ENCODE data around the gene CX3CR1. TPM values are rescaled to one million over a fixed set of nuclear protein-coding genes. Genes with fewer than 3 reads are reported as not detected.
A peak's percentile ranks its signal among the peaks of the same experiment; 100 is the strongest.

Gene CX3CR1
- total and polyA plus RNA-seq, 9 of the 15 experiments (the other 6 are each of a cell fraction or from before 2014, with no cell fraction given) = 0.03 to 0.21 TPM; not detected in 7

DNA sequence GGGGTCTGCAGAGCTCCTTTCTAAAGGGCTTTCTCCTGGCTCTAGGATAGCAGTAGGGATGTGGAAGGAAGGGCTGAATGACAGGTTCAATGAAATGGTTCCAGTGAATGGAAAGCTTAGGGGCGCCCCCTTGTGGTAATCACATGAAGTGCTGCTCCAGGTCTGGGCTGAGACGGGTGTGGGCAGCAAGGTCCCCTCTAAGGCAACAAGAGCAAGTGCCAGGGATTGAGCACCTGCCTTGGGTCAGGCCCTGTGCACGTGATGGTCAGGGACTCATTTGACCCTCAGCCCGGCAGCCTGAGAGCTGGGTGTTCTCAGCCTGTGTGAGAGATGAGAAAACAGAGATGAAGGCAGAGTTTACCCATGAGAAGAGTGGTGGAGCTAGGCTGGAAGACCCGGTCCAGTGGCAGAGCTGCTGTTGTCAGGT is 12.1 kb upstream of the CX3CR1 start (continued):
- TF ChIP-seq, protein P1, sequence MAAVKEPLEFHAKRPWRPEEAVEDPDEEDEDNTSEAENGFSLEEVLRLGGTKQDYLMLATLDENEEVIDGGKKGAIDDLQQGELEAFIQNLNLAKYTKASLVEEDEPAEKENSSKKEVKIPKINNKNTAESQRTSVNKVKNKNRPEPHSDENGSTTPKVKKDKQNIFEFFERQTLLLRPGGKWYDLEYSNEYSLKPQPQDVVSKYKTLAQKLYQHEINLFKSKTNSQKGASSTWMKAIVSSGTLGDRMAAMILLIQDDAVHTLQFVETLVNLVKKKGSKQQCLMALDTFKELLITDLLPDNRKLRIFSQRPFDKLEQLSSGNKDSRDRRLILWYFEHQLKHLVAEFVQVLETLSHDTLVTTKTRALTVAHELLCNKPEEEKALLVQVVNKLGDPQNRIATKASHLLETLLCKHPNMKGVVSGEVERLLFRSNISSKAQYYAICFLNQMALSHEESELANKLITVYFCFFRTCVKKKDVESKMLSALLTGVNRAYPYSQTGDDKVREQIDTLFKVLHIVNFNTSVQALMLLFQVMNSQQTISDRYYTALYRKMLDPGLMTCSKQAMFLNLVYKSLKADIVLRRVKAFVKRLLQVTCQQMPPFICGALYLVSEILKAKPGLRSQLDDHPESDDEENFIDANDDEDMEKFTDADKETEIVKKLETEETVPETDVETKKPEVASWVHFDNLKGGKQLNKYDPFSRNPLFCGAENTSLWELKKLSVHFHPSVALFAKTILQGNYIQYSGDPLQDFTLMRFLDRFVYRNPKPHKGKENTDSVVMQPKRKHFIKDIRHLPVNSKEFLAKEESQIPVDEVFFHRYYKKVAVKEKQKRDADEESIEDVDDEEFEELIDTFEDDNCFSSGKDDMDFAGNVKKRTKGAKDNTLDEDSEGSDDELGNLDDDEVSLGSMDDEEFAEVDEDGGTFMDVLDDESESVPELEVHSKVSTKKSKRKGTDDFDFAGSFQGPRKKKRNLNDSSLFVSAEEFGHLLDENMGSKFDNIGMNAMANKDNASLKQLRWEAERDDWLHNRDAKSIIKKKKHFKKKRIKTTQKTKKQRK (IDR thresholded peaks at IDR 0.05; ENCODE audit: borderline replicate concordance, low read depth, low read length) = no peak
- TF ChIP-seq HNRNPL (IDR thresholded peaks at IDR 0.05; ENCODE audit: low read depth, low read length) = no peak
- no peak for TF ChIP-seq BRF1 (IDR thresholded peaks at IDR 0.05; ENCODE audit: borderline replicate concordance, extremely low read depth, insufficient read length)
- TF ChIP-seq, protein P2, sequence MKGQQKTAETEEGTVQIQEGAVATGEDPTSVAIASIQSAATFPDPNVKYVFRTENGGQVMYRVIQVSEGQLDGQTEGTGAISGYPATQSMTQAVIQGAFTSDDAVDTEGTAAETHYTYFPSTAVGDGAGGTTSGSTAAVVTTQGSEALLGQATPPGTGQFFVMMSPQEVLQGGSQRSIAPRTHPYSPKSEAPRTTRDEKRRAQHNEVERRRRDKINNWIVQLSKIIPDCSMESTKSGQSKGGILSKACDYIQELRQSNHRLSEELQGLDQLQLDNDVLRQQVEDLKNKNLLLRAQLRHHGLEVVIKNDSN (CRISPR knock-in tag; IDR thresholded peaks at IDR 0.05) = 0 out of 2 replicates have a peak, but pooled peaks have one; percentile 33
- 0 out of 2 replicates have a peak, but pooled peaks have one; percentile 11 for TF ChIP-seq JUND (IDR thresholded peaks at IDR 0.05; ENCODE audit: borderline replicate concordance, low read depth, low read length)
- TF ChIP-seq JUND (tag; IDR thresholded peaks at IDR 0.05; ENCODE audit: borderline replicate concordance, low read depth, low read length) = no peak
- TF ChIP-seq, protein P3, sequence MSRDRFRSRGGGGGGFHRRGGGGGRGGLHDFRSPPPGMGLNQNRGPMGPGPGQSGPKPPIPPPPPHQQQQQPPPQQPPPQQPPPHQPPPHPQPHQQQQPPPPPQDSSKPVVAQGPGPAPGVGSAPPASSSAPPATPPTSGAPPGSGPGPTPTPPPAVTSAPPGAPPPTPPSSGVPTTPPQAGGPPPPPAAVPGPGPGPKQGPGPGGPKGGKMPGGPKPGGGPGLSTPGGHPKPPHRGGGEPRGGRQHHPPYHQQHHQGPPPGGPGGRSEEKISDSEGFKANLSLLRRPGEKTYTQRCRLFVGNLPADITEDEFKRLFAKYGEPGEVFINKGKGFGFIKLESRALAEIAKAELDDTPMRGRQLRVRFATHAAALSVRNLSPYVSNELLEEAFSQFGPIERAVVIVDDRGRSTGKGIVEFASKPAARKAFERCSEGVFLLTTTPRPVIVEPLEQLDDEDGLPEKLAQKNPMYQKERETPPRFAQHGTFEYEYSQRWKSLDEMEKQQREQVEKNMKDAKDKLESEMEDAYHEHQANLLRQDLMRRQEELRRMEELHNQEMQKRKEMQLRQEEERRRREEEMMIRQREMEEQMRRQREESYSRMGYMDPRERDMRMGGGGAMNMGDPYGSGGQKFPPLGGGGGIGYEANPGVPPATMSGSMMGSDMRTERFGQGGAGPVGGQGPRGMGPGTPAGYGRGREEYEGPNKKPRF (IDR thresholded peaks at IDR 0.05; ENCODE audit: low read depth, low read length) = no peak
- TF ChIP-seq NCOR1 (IDR thresholded peaks at IDR 0.05) = no peak
- TF ChIP-seq JUNB (CRISPR knock-in tag; conservative IDR thresholded peaks at IDR 0.05) = no peak
- TF ChIP-seq, protein P4, sequence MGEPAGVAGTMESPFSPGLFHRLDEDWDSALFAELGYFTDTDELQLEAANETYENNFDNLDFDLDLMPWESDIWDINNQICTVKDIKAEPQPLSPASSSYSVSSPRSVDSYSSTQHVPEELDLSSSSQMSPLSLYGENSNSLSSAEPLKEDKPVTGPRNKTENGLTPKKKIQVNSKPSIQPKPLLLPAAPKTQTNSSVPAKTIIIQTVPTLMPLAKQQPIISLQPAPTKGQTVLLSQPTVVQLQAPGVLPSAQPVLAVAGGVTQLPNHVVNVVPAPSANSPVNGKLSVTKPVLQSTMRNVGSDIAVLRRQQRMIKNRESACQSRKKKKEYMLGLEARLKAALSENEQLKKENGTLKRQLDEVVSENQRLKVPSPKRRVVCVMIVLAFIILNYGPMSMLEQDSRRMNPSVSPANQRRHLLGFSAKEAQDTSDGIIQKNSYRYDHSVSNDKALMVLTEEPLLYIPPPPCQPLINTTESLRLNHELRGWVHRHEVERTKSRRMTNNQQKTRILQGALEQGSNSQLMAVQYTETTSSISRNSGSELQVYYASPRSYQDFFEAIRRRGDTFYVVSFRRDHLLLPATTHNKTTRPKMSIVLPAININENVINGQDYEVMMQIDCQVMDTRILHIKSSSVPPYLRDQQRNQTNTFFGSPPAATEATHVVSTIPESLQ (CRISPR knock-in tag; IDR thresholded peaks at IDR 0.05) = no peak
- TF ChIP-seq TAF1 (IDR thresholded peaks at IDR 0.05; ENCODE audit: control insufficient read depth, extremely low read depth, insufficient read depth, low read length, severe bottlenecking) = no peak
- TF ChIP-seq SMC3 (conservative IDR thresholded peaks at IDR 0.05; ENCODE audit: insufficient read depth, low read depth, low read length) = peak; percentile 88
- TF ChIP-seq, protein P5, sequence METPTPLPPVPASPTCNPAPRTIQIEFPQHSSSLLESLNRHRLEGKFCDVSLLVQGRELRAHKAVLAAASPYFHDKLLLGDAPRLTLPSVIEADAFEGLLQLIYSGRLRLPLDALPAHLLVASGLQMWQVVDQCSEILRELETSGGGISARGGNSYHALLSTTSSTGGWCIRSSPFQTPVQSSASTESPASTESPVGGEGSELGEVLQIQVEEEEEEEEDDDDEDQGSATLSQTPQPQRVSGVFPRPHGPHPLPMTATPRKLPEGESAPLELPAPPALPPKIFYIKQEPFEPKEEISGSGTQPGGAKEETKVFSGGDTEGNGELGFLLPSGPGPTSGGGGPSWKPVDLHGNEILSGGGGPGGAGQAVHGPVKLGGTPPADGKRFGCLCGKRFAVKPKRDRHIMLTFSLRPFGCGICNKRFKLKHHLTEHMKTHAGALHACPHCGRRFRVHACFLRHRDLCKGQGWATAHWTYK (CRISPR knock-in tag; IDR thresholded peaks at IDR 0.05) = no peak
- TF ChIP-seq KAT2B (IDR thresholded peaks at IDR 0.05; ENCODE audit: low read depth, low read length) = no peak
- no peak for TF ChIP-seq E2F3 (CRISPR knock-in tag; IDR thresholded peaks at IDR 0.05)
- no peak for TF ChIP-seq POLR3A (IDR thresholded peaks at IDR 0.05; ENCODE audit: borderline replicate concordance, extremely low read depth, insufficient read depth, insufficient read length)
- TF ChIP-seq KLF16 (IDR thresholded peaks at IDR 0.05) = peak; percentile 29; the same call in 1 of the 2 replicates
- no peak for TF ChIP-seq KLF10 (CRISPR knock-in tag; IDR thresholded peaks at IDR 0.05)
- no peak for TF ChIP-seq CTBP1 (IDR thresholded peaks at IDR 0.05; ENCODE audit: borderline replicate concordance)
